COLO668 (cell line): Measurements from ENCODE around the gene LELP1.
"Not testable (repeated sequence)": the region's sequence is repeated elsewhere in the genome, so short reads cannot be mapped to it uniquely, and the experiment has no call there.

Experiments
- DNase-seq: peaks from one replicate; lab custom pipeline; 2025; ENCODE audit not compliant: unreplicated experiment; lab: John Stamatoyannopoulos, UW

The LELP1 gene

GRCh38 chr1:153203130-153203529 is at the start of gene LELP1:
Gene LELP1, plus strand, starts transcription at chr1:153203430. Its CDS starts 1,278 bp downstream, at chr1:153204708.
- DNase-seq, result no peak

- no peak for DNase-seq
These were observed 47.7 kb upstream of the LELP1 start for GRCh38 chr1:153155541-153155940.

GRCh38 chr1:153168686-153169085 is 34.5 kb upstream of the LELP1 start:
- DNase-seq, result no peak

- no peak for DNase-seq
These were observed 28.6 kb upstream of the LELP1 start for GRCh38 chr1:153174624-153175023.

GRCh38 chr1:153178922-153179321 is 24.3 kb upstream of the LELP1 start:
- no peak for DNase-seq

GRCh38 chr1:153180556-153180955 is 22.7 kb upstream of the LELP1 start:
- DNase-seq, result no peak

- not testable (repeated sequence) for DNase-seq
These were observed 14.9 kb upstream of the LELP1 start for GRCh38 chr1:153188301-153188700.

- DNase-seq, result no peak
These were observed 12.9 kb upstream of the LELP1 start for GRCh38 chr1:153190373-153190772.

GRCh38 chr1:153192697-153193096 is 10.5 kb upstream of the LELP1 start:
- DNase-seq, result peak; percentile 26

GRCh38 chr1:153194331-153195050 is 8.7 kb upstream of the LELP1 start:
- no peak for DNase-seq

- DNase-seq, result no peak
These were observed 8.0 kb upstream of the LELP1 start for GRCh38 chr1:153195216-153195615.

GRCh38 chr1:153202006-153202405 is 1.2 kb upstream of the LELP1 start:
- no peak for DNase-seq

- DNase-seq, result no peak
These were observed 3.4 kb downstream of the LELP1 start for GRCh38 chr1:153206631-153207030.

GRCh38 chr1:153210206-153210605 is 7.0 kb downstream of the LELP1 start:
- DNase-seq, result no peak

GRCh38 chr1:153212201-153212600 is 9.0 kb downstream of the LELP1 start:
- no peak for DNase-seq

GRCh38 chr1:153213519-153213918 is 10.3 kb downstream of the LELP1 start:
- DNase-seq, result no peak

- no peak for DNase-seq
These were observed 14.0 kb downstream of the LELP1 start, which contains the start of gene PRR9 for GRCh38 chr1:153217212-153217611. Gene PRR9, plus strand, starts transcription at chr1:153217584. Its CDS starts 561 bp downstream, at chr1:153218145.

GRCh38 chr1:153217744-153218416 is 14.7 kb downstream of the LELP1 start:
- no peak for DNase-seq

- no peak for DNase-seq
These were observed 17.5 kb downstream of the LELP1 start for GRCh38 chr1:153220606-153221303.

- DNase-seq, result peak; percentile 64
These were observed 20.0 kb downstream of the LELP1 start for GRCh38 chr1:153223040-153223891.

GRCh38 chr1:153227810-153228209 is 24.6 kb downstream of the LELP1 start:
- DNase-seq, result no peak
